Inflammatory macrophage (primary cell): Measurements from ENCODE around the gene YBEY.

ENCODE experiments used
- DNase-seq, 2 donors: peaks; one replicate each; pipeline ENCODE4 v3.0.0-alpha.2; 2020 to 2022

YBEY gene

DNA sequence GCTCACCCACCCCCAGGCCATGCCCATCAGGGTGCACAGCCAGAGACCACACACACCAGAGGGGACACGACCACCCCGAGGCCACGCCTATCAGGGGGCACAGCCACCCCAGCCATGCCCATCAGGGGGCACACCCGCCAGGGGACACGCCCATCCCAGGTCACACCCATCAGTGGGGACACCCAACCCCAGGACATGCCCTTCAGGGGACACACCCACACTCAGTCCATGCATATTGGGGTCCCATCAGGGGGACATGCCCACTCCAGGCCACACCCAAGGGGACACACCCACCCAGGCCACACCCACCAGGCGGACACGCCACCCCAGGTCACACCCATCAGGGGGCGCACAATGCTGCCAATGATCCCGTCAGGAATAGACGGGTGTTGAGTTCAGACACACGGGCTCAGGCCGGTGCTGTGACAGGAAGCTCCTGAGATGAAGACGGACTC is 21.4 kb upstream of the YBEY start:
- DNase-seq, result no peak

DNA sequence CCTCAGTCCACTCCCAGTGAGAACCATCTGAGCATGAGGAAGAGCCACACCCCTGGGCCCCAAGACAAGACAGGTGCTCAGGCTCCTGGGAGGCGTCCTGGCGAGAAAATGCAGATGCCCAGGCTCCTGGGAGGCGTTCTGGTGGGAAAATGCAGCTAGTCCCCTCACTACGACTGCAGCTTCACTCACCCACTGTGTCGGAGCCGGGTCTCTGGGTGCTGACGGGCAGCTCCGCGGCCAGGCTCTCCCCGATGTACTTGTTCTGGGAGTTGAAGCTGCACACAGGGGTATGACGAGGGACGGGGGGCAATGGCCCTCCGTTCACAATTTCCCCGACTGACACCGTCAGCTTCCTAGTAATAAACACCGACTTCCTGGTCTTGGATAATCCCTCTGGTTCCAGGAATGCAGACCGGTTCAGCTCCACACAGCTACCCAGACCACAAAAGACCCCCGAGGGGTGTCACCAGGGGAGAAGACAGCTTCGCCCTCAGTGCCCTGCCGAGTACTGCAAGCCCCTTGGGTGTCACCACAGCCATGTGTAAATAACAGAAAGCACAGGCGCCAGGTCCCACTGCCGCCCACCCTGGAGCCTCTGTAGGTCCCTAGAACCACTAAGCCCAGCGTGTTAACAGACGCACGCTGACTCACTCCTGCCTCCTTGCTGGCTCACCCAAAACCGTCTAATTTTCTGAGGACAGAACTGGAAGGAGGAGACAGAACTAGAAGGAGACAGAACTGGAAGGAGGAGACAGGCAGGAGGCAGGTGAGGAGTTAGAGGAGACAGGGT is 20.2 kb upstream of the YBEY start:
- no peak for DNase-seq

DNA sequence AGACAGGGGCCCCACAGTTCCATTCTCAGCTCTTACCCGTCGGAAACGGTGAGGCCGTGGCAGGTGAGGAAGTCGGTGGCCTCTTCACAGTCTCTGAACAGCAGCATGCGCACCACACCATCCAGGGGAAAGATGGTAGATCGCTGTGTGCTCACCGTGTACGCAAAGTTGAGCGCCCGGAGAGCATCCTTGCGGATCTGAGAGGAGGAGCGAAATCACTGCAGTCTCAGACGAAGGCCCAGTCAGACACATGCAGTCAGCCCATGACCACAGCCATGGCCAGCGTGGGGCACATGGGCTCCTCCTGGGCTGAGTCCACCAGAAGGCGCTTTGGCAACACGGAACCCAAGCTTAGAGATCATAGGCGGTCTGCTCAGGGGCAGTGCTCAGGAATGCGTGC is 19.2 kb upstream of the YBEY start:
- no peak for DNase-seq

- DNase-seq, result no peak
These were observed 17.8 kb upstream of the YBEY start for GRCh38 chr21:46268371-46268770.

- no peak for DNase-seq
These were observed 16.7 kb upstream of the YBEY start for GRCh38 chr21:46269466-46269865.

DNA sequence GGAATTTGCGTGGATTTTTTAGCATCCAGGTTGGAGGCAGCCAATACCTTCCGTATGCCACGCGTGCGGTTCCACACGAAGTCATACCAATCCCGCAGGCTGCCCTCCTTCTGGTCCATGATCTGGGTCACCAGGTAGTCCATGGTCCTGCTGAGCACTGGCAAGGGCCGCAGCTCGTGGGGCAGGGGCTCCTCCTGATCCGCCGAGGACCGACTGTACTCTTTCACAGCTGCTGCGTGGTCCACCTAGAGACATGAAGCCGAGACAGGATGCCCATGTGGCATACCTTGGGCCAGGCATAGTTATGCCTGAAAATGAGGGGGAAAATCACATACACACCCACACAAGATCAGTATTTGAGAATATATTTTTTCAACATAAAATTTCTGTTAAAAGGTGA is 12.8 kb upstream of the YBEY start:
- DNase-seq, result no peak

- DNase-seq, result no peak
These were observed 11.2 kb upstream of the YBEY start for GRCh38 chr21:46274797-46275390.

DNA sequence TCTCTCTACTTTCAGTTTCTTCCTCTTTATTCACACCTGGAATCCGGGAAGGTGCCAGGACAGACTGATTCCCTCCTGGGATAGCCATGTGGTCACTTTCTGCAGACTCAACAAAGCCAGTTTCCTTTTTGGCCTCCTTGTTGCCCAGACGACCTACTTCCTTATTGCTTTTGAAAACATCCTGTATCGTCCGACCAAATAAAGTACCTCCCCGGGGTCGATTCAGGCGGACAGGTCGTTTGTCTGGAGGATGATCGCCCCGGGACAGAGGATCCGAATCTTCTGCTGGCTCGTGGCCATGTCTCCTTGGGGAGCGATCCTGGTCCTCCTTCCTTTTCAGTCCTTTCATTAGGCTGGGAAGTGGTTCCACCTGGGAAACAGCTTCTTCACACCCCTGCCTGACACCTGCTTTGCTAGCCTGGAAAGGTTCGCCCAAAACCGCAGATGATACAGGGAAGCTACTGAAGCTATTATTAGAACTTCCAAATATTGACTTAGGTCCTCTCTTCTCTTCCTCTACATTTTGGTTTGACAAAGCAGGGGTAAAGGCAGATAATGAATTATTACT is 2.0 kb upstream of the YBEY start:
- DNase-seq, result peak; percentile 9 to 29

DNA sequence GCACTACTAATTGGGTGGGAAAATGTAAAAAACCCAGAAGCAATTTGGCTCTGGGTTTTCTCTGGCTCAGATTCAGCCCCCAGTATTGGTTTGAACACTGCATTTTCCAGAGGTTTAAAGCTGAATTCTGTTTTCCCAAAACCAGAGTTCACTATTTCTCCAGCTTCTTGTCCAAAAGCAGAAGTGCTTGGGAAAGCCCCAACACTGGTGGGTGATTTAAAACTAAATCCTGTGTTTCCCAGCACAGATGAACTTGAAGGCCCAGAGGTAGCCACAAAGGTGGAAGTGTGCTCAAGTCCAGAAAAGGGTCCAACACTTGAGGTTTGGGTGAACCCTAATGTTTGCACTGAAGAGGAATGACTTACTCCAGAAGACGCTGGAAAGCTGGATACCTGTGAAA is 1.4 kb upstream of the YBEY start:
- DNase-seq, result peak; percentile 14 to 54

DNA sequence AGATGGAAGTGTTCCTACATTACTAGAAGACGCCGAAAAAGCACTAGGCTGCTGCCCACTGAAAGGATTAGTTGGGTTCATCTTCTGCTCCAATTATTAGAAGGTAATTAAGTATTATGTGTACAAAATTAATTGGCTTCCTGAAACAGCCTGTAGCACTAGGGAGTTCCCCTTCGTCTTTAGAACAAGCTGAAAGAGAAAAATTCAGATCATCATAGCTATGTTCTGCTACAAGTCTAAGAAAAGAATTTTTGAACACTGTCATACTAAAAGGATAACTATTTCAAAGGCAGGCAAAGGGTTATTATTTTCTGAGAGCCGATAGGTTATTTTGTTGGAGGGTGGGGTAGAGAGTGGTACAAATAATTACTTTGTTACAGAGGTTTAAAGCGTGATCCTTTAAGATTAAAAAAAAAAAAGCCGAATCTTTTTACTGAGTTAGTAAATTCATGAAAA is 908 bp upstream of the YBEY start, which contains the start of gene MCM3AP:
Gene MCM3AP (minus strand): TSS at position 406 of the 456 bp plus-strand sequence. CDS start 325 bp downstream, at position 81.
- no peak for DNase-seq

DNA sequence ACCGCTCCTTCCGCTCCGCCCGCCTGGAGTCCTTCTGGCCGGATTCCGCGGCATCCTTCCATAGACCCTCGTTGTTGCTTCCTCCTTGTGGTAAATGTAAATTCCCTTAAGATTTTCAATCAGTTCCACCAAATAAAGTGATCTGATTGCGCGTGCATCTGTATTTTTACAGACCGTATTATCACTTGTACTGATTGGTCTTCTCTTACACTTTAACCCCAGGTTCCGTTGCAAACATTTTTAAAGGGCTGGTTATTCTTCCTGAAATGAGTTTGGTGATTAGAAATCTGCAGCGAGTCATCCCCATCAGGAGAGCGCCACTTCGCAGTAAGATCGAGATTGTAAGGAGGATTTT is 483 bp downstream of the YBEY start:
- DNase-seq, result peak; percentile 71 to 73

DNA sequence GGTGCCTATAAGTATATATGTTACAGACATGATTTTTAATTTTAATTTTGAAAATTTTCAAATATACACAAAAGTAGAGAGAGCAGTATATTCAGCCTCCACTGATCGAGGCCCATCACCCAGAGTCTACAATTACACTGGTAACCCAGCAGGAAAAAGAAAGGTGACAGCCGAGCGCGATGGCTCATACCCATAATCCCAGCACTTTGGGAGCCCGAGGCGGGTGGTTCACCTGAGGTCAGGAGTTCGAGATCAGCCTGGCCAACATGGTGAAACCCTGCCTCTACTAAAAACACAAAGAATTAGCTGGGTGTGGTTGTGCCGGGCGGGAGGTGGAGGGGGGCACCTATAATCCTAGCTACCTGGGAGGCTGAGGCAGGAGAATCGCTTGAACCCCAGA is 1.4 kb downstream of the YBEY start:
- DNase-seq, result no peak

DNA sequence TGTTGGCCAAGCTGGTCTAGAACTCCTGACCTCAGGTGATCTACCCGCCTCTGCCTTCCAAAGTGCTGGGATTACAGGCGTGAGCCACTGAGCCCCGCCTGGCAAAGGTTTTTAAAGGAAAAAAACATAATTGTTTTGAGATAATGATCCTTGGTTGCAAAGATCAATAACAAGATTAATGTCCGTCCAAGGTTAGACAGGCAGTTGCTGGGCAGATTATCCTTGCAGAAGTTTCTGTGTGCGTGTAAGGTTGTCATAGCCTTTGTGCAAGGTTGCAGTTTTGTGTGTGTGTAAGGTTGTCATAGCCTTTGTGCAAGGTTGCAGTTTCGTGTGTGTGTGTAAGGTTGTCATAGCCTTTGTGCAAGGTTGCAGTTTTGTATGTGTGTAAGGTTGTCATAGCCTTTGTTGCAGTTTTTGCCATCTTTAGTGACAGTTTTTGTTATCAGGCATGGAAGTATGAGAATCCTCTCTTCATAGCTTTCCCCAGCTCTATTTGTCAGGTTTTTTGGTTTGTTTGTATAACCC is 3.6 kb downstream of the YBEY start:
- no peak for DNase-seq

DNA sequence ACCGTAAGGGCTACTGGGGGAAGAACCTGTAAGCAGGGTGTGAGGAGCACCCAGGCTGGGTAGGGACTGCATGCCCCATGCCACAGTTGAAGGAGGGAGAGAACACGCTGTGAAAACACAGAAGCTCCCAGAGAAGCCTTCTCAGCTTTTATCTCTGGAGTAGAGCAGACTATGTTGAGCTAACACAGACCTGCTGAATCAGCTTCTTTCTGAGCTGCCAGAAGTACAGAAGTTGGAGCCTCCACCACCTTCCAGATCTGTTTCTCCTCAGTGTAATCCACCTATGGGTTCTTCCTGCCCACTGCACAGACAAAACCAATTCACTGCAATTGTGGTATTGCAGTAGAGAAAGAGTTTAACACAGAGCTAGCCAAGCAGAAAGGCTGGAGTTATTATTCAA is 5.4 kb downstream of the YBEY start:
- DNase-seq, result no peak

DNA sequence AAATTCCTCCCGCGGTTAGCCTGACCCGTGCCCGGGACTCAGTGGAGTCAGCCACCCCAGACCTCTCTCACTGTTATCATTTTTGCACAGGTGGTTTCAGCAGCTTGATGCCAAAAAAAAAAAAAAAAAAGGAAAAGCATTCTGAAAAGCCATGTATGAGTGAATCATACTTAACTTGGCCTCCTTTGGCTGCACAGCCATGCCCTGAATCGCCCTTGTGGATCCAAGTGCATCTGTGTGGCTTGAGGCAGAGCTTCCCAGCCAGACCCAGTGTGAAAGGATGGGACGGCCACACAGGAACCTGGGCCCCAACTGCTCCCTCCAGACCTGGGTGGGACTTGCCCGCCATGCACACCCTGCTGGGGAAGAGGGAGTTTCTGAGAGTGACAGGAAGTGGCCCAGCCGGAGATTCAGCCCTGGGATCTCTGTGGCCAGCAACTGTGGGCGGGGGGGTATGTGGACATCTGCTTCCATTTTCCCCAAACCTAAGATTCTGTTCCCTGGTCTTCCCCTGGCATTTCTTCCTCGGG is 8.6 kb downstream of the YBEY start:
- DNase-seq, result peak; percentile 70 to 84

DNA sequence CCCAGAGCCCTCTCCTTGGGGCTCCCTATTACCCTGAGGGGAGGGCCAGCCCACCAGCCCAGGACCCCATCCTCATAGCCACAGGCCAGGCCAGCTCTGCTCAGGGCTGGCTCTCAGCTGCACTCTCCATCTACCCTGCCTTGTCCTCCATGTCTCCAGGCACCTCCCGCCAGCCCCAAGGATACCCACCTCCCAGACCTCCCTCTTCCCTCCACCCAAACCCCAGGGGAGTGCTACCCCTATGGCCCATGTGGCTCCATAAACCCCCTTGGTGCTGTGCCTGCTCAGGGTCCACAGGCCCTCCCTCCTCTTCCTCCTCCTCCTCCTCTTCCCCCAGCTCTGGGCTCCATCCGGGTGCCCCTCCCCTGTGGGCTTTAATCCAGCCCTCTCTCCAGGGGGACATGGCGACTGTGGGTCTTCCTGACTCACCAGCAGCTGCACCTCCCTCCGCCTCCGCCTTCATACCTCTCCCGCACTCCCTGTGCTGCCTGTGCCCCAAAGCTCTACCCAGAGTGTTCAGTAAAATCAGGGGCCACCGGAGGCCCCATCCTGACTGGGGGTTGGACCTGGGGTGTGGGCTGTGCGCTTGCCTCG is 9.1 kb downstream of the YBEY start:
- no peak for DNase-seq

DNA sequence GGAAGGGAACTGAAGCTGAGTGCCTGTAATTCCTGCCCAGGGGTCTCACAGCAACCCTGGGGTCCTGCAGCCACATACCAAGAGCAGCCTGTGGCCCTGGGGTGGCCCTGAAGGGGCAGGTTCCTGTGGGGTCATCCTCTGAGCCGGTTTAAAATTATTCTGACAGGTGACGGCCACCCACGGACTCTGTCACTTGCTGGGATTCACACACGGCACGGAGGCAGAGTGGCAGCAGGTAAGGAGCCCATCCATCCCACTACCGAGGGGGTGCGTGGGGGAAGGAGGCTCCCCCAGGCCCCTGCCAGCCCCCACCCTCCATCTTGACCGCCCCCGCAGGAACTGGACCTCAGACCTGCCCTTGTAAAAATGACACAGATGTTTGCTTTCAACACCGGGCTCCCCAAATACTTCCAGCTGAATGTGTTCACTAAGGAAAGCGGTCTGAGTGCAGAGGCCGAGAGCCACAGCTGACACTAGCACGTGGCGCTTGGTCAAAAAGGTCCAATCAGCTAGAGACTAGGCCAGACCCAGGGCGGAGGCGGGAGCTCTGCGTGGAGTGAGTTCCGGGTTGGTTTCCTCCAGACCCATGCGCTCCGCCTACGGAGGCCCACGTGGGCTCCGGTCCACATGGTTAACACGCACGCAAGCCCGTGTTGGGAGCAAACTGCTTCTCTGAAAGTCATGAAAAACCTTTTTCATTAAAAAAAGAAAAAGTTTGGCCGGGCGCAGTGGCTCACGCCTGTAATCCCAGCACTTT is 10.0 kb downstream of the YBEY start:
- peak; percentile 89 to 96 for DNase-seq

DNA sequence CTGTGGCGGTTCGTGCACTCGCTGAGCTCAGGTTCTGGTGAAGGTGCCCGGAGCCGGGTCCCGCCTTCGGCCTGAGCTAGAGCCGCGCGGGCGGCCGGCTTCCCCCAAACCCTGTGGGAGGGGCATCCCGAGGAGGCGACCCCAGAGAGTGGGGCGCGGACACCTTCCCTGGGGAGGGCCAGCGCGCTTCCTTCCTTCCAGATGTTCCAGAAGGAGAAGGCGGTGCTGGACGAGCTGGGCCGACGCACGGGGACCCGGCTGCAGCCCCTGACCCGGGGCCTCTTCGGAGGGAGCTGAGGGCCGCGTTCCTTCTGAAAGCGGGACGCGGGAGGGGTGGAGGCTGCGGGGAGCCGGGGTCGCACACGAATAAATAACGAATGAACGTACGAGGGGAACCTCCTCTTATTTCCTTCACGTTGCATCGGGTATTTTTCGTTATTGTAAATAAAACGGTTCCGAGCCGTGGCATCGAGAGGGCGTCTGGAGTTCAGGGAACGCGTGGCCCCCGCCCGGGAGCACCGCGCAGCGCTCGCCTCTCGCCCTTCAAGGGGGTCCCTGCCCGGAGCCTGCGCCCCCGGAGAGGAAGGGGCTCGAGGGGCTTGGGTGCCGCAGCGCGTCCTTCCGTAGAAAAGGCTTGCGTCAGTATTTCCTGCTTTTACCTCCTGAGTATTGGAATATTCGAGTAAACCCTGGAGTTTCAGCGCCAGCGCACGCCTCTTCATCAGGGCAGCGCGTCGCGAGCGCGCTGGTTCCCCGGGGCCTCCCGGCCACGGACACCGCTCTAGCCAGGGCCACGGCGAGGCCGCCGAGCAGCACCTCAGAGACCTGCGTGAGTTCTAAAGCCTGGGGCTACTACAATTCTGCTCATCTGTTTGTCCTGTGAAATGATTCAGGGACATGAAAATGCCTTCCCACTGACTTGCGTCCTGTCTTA is 11.5 kb downstream of the YBEY start:
- no peak for DNase-seq

DNA sequence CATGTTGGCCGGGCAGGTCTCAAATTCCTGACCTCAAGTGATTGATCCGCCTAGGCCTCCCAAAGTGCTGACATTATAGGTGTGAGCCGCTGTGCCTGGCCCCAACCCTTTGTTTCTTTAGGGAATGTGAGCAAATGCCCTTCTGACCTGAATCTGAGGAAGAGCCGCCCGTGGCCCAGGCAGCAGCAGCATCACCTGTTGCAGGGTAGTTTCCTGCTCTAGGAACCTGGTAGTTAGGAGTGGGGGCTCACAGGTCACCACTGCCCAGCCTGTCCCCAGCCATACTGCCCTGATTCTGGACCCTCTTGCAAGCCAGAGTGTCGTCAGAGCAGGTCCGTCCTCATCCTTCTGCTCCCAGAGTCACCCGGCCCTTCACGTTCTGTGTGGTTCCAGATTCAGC is 13.0 kb downstream of the YBEY start:
- no peak for DNase-seq

- DNase-seq, result no peak
These were observed 15.6 kb downstream of the YBEY start for GRCh38 chr21:46301759-46302158.

DNA sequence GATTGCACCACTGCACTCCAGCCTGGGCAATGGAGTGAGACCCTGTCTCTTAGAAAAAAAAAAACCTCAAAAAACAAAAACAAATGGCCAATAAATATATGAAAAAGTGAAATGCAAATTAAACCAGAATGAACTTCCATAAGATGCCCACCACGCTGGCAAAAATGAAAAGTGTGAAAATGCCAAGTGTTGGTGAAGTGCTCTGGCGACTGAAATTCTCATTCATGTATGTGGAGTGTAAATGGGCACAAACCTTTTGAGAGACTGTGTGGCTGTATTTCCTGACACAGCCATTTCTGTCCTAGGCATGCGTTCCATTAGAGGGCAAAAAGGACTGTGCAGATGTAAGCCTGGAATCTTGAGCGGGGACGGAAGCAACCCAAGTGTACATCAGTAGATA is 18.3 kb downstream of the YBEY start:
- DNase-seq, result no peak
